Pancreas (tissue), 10 donors: ENCODE results near the gene ADGRB2. TPM values are rescaled to one million over a fixed set of nuclear protein-coding genes. Genes with fewer than 3 reads are reported as not detected.

Source experiments
- ATAC-seq, 4 donors: fragments of 200-7000 bp; cut with Tn5 transposase; one replicate each; pipeline versions ENCODE4 v1.8.0 to v1.9.1; 2020; ENCODE audit warnings: mild to moderate bottlenecking in 4 of 4, moderate library complexity in 4 of 4
- DNase-seq, 6 donors: peaks; one replicate each; pipeline ENCODE4 v3.0.0-alpha.2; 2020
- FAIRE-seq: peaks from 2 replicates; lab custom pipeline; 2012; peaks lifted over from hg19 to GRCh38; lab: Jason Lieb, UNC
- H3K27ac ChIP-seq, 4 donors: fragments of 200-600 bp; sonication (generic); 1 replicate in 3 of 4; 2 replicates in 1 of 4; pipeline versions ENCODE4 v1.5.0 to v1.8.0; 2020
- H3K27me3 ChIP-seq, 4 donors: fragments of 200-600 bp; one replicate each; pipeline ENCODE4 v1.8.0; 2021
- H3K36me3 ChIP-seq, 3 donors: fragments of 200-600 bp; sonication (generic) in 1 of 3; one replicate each; pipeline versions ENCODE4 v1.5.0 to v1.8.0; 2020 to 2021
- H3K4me1 ChIP-seq, 3 donors: fragments of 200-600 bp; one replicate each; pipeline ENCODE4 v1.8.0; 2021
- H3K4me3 ChIP-seq, 4 donors: fragments of 200-600 bp; sonication (generic) in 2 of 4; one replicate each; pipeline versions ENCODE4 v1.5.0 to v1.8.0; 2020 to 2021
- H3K9me3 ChIP-seq, 4 donors: fragments of 200-600 bp; one replicate each; pipeline ENCODE4 v1.8.0; 2021
- WGBS, 2 donors: extraction: QIAGEN DNeasy Blood & Tissue Kit; methylation state at CpG; one replicate each; pipeline ENCODE4 v1.1.7; 2013; 5-methylcytosine and 5-hydroxymethylcytosine counted together
- intact Hi-C, 3 donors: fragments of 100-400 bp; cut with DNase I; formaldehyde crosslinking; loops; one replicate each; pipeline versions ENCODE4 v1.11.1 to v1.14.2; 2022
- polyA plus RNA-seq, 2 donors: library from polyadenylated mRNA; stranded (reverse); fragments of 200-250 nt; gene quantifications; one replicate each; pipeline ENCODE4 v1.2.3, GENCODE V29; 2013
- total RNA-seq, 6 donors: library from RNA; stranded (reverse); fragmentation: NEBNext Ultra II Directional in 4 of 6; extraction: Animal tissue kit (Norgen Biotek cat#: 25700) in 4 of 6; gene quantifications; one replicate each; pipeline versions ENCODE4 v1.2.1 to v1.2.4, GENCODE V29; 2021 to 2023
- TF ChIP-seq, protein P1 (sequence below), 4 donors: fragments of 200-600 bp; sonication (generic) in 3 of 4; IDR thresholded peaks; one replicate each; pipeline versions ENCODE4 v1.5.0 to v1.8.0; 2021; ENCODE audit warnings: antibody characterized with exemption in 4 of 4
- donor health status: healthy with polysubstance abuse.
- donor health status: DM: no; HTN: no; CAD: no; lungs with moderate emphysema.
- donor health status: DM: no; HTN: no; CAD: no.
- donor health status: control.
- donor health status: control.
- donor health status: Bipolar disorder and iron deficiency.
- donor health status: DM: yes; HTN: yes; CAD: no.
- donor health status: DM: no; HTN: no; CAD: no.
- donor health status: DM: no; HTN: no; CAD: no.
- donor health status: DM: yes; HTN: yes; CAD: no.

ADGRB2 gene
- total and polyA plus RNA-seq, 8 donors = 0.12 to 1.3 (median 0.43) TPM

GRCh38 chr1:31690921-31691320, 73.2 kb downstream of the ADGRB2 start:
- intact Hi-C loops = no loop called here
- Histone ChIP-seq H3K4me3 (no peak overlapping the region), H3K9me3 (no peaks in the 10 kb centered on the region), H3K4me1 (no peaks in the 10 kb centered on the region), H3K27me3 (no peaks in the 10 kb centered on the region), H3K36me3 (no peaks in the 10 kb centered on the region), H3K27ac (no peak overlapping the region)
- FAIRE-seq = no peak
- TF ChIP-seq, protein P1, sequence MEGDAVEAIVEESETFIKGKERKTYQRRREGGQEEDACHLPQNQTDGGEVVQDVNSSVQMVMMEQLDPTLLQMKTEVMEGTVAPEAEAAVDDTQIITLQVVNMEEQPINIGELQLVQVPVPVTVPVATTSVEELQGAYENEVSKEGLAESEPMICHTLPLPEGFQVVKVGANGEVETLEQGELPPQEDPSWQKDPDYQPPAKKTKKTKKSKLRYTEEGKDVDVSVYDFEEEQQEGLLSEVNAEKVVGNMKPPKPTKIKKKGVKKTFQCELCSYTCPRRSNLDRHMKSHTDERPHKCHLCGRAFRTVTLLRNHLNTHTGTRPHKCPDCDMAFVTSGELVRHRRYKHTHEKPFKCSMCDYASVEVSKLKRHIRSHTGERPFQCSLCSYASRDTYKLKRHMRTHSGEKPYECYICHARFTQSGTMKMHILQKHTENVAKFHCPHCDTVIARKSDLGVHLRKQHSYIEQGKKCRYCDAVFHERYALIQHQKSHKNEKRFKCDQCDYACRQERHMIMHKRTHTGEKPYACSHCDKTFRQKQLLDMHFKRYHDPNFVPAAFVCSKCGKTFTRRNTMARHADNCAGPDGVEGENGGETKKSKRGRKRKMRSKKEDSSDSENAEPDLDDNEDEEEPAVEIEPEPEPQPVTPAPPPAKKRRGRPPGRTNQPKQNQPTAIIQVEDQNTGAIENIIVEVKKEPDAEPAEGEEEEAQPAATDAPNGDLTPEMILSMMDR (IDR thresholded peaks at IDR 0.05) = no peak
- WGBS, 2 donors = 81 to 89% methylated on average over 8 to 10 of the region's 10 CpGs
- ATAC-seq = no peak
- peak in 2 of 6 donors; percentile 9 to 50 for DNase-seq

GRCh38 chr1:31689854-31690253, 74.3 kb downstream of the ADGRB2 start:
- FAIRE-seq (no peak), DNase-seq (no peak), ATAC-seq (no peak)
- 84 to 94% methylated on average over 6 of the region's 6 CpGs for WGBS, 2 donors
- Histone ChIP-seq H3K27me3 (no peaks in the 10 kb centered on the region), H3K36me3 (no peaks in the 10 kb centered on the region), H3K9me3 (no peaks in the 10 kb centered on the region), H3K27ac (no peak overlapping the region), H3K4me1 (no peaks in the 10 kb centered on the region), H3K4me3 (no peak overlapping the region)
- intact Hi-C loops = no loop called here
- TF ChIP-seq, protein P1 (IDR thresholded peaks at IDR 0.05) = no peak

DNA sequence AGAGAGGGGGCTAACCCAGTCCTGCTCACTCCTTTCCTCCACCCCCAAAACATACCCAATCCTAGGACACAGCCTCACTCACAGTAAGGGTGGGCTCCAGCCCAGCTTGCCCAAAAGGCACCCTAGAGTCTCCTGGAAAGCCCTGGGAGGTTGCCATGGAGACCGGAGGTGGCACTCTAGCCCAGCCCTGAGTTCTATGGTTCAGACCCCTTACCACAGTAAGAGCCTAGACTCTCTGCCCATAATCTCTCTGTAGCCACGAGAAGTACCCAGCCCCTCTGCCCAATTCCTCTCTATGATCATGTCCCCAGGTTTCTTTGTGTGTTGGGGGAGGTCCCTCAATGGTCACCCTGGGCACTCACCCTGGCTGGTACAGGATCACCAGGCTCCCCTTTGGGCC, 74.8 kb downstream of the ADGRB2 start:
- intact Hi-C loops = no loop called here
- no peak overlapping the region for H3K27ac ChIP-seq
- H3K4me3 ChIP-seq = no peak overlapping the region
- TF ChIP-seq, protein P1 (IDR thresholded peaks at IDR 0.05) = no peak
- H3K27me3 ChIP-seq = no peaks in the 10 kb centered on the region
- 53 to 61% methylated on average over 2 of the region's 2 CpGs for WGBS, 2 donors
- no peaks in the 10 kb centered on the region for H3K4me1 ChIP-seq
- peak in 1 of 6 donors; percentile 4 for DNase-seq
- H3K36me3 ChIP-seq = no peaks in the 10 kb centered on the region
- no peak for ATAC-seq
- no peaks in the 10 kb centered on the region for H3K9me3 ChIP-seq
- FAIRE-seq = no peak

DNA sequence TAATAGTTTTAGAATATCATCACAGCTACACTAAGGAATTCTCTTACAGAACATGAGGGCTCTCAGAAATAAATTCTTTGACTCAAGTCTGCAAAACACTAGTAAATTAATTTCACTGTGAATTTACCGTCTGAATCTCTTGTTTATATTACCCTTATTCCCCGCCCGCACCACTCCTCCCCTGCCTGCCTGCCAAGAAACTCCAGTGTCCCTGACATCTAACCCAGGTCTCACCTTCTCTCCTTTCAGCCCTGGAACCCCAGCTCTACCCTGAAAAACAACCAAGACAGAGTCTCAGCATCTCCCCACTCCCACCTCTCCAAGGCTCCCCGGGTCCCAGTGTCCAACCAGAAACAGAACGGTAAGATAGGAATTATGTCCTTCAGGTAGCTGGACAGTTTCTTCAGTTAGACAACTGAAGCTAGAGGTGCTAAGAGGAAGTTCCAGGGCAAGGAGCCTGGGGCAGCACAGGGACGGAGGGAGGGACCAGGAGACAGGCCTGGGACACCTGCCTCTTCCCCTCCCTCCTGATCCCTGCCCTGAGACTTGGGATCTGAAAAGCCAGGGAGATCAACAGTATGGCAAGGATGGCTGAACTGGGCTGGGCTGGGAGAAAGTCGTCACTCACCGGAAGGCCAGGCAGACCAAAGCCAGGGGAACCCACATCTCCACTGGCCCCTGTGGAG, 75.8 kb downstream of the ADGRB2 start:
- no peak overlapping the region for H3K4me3 ChIP-seq
- TF ChIP-seq, protein P1 (IDR thresholded peaks at IDR 0.05) = no peak
- no peaks in the 10 kb centered on the region for H3K4me1 ChIP-seq
- FAIRE-seq = no peak
- no peaks in the 10 kb centered on the region for H3K9me3 ChIP-seq
- H3K36me3 ChIP-seq = no peaks in the 10 kb centered on the region
- DNase-seq = no peak
- no peak overlapping the region for H3K27ac ChIP-seq
- 50 to 58% methylated on average over 8 of the region's 8 CpGs for WGBS, 2 donors
- no peaks in the 10 kb centered on the region for H3K27me3 ChIP-seq
- intact Hi-C loops = no loop called here
- ATAC-seq = no peak

DNA sequence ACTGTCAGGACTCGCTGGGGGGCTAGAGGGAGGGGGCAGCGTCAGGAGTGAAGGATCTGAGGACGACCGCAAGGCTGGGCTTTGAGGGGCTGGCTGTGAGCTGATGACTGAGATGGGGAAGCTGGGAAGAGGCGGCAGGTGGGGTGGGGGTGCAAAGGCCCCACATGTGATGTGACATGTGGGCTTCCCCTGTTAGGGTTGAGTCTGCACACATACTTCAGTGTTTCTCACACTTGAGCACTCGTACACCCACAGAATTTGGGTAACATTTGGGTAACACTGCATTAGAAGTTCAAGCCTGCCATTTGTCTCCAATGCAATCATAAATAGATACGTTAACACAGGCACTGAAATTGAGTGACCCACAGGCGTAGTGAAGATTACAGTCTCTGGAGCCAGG, 76.5 kb downstream of the ADGRB2 start:
- intact Hi-C loops = no loop called here
- no peak for ATAC-seq
- TF ChIP-seq, protein P1 (IDR thresholded peaks at IDR 0.05) = no peak
- WGBS, 2 donors = 72 to 81% methylated on average over 8 of the region's 8 CpGs
- Histone ChIP-seq H3K4me3 (no peak overlapping the region), H3K27ac (no peak overlapping the region), H3K36me3 (no peaks in the 10 kb centered on the region), H3K9me3 (no peaks in the 10 kb centered on the region), H3K27me3 (no peaks in the 10 kb centered on the region), H3K4me1 (no peaks in the 10 kb centered on the region)
- no peak for DNase-seq
- FAIRE-seq = no peak
